Sigmoid colon (tissue), 7 donors: ENCODE data around the gene EFR3B. TPM values are rescaled to one million over a fixed set of nuclear protein-coding genes. Genes with fewer than 3 reads are reported as not detected.

ENCODE experiments used
- DNase-seq: peaks from one replicate; pipeline ENCODE4 v3.0.0-alpha.2; 2019
- H3K27ac ChIP-seq, 4 donors: fragments of 200-600 bp; sonication (generic); one replicate each; pipeline ENCODE4 v1.5.1; 2016 to 2019; ENCODE audit warnings: mild to moderate bottlenecking in 1 of 4
- H3K27me3 ChIP-seq, 3 donors: fragments of 200-600 bp; sonication (generic); one replicate each; pipeline ENCODE4 v1.5.1; 2019; ENCODE audit warnings: mild to moderate bottlenecking in 1 of 3
- H3K36me3 ChIP-seq, 4 donors: fragments of 200-600 bp; sonication (generic); one replicate each; pipeline ENCODE4 v1.5.1; 2016 to 2019
- H3K4me1 ChIP-seq, 4 donors: fragments of 200-600 bp; sonication (generic); one replicate each; pipeline ENCODE4 v1.5.1; 2017 to 2019
- H3K4me3 ChIP-seq, 4 donors: fragments of 200-600 bp; sonication (generic); one replicate each; pipeline ENCODE4 v1.5.1; 2017 to 2019; ENCODE audit warnings: mild to moderate bottlenecking in 2 of 4, moderate library complexity in 1 of 4
- H3K9me3 ChIP-seq, 4 donors: fragments of 200-600 bp in 3 of 4; sonication (generic) in 3 of 4; one replicate each; pipeline versions ENCODE4 v1.5.1 to v1.6.1; 2013 to 2019
- EP300 ChIP-seq, 4 donors: sonication (generic); formaldehyde crosslinking; IDR thresholded peaks; one replicate each; pipeline ENCODE4 v1.6.1; 2017; ENCODE audit warnings: antibody characterized with exemption in 4 of 4
- POLR2A ChIP-seq, 2 donors: fragments of 450-650 bp; IDR thresholded peaks; one replicate each; pipeline ENCODE4 v1.6.1; 2016; ENCODE audit warnings: antibody characterized with exemption in 2 of 2, mild to moderate bottlenecking in 2 of 2, moderate library complexity in 2 of 2
- POLR2AphosphoS5 ChIP-seq, 4 donors: sonication (generic); formaldehyde crosslinking; IDR thresholded peaks; one replicate each; pipeline ENCODE4 v1.6.1; 2017; ENCODE audit warnings: antibody characterized with exemption in 4 of 4
- WGBS, 2 donors: extraction: QIAGEN DNeasy Blood & Tissue Kit; methylation state at CpG; one replicate each; pipeline ENCODE4 v1.1.7; 2013; 5-methylcytosine and 5-hydroxymethylcytosine counted together
- intact Hi-C: fragments of 100-400 bp; cut with DNase I; formaldehyde crosslinking; loops from one replicate; pipeline ENCODE4 v1.15.1; 2023
- polyA plus RNA-seq, 3 donors: library from polyadenylated mRNA; stranded (reverse); fragments of 200-250 nt; gene quantifications; one replicate each; pipeline ENCODE4 v1.2.3, GENCODE V29; 2013
- total RNA-seq, 4 donors: library from RNA; depleted of rRNA; stranded (reverse); fragments of >200 nt; gene quantifications; one replicate each; pipeline ENCODE4 v1.1.0, GENCODE V29; 2016
- TF ChIP-seq, protein P1 (sequence below), 4 experiments: fragments of 450-650 bp in 3 of 4; fragments of 200-600 bp in 1 of 4; IDR thresholded peaks; one replicate each; pipeline ENCODE4 v1.5.1; 2016 to 2019; ENCODE audit warnings: antibody characterized with exemption in 4 of 4, mild to moderate bottlenecking in 3 of 4, moderate library complexity in 2 of 4
- donor health status: healthy with polysubstance abuse.
- donor health status: Bipolar disorder and iron deficiency.
- donor health status: healthy.

EFR3B gene
- total and polyA plus RNA-seq, 7 donors: under 0.01 to 1.9 (median 0.50) TPM

DNA sequence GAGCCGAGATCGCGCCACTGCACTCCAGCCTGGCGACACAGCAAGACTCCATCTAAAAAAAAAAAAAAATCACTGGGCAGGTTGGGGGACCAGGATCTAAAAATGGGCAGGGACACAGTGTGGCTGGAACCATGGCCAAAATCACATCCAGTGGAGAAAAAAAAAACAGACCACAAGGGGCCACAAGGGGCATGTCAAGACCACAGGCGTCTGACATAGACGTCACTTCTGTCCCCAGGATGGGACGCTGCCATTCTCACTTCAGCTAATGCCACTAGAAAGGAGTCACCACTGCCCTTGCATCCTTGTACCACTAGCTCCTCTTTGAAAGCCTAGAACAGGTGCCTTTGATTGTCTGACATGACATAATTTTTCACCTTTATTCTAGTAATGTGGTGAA, 129.0 kb downstream of the EFR3B start:
- H3K4me3 ChIP-seq: no peak overlapping the region
- no peak for TF ChIP-seq POLR2A (IDR thresholded peaks at IDR 0.05)
- TF ChIP-seq, protein P1, sequence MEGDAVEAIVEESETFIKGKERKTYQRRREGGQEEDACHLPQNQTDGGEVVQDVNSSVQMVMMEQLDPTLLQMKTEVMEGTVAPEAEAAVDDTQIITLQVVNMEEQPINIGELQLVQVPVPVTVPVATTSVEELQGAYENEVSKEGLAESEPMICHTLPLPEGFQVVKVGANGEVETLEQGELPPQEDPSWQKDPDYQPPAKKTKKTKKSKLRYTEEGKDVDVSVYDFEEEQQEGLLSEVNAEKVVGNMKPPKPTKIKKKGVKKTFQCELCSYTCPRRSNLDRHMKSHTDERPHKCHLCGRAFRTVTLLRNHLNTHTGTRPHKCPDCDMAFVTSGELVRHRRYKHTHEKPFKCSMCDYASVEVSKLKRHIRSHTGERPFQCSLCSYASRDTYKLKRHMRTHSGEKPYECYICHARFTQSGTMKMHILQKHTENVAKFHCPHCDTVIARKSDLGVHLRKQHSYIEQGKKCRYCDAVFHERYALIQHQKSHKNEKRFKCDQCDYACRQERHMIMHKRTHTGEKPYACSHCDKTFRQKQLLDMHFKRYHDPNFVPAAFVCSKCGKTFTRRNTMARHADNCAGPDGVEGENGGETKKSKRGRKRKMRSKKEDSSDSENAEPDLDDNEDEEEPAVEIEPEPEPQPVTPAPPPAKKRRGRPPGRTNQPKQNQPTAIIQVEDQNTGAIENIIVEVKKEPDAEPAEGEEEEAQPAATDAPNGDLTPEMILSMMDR (IDR thresholded peaks at IDR 0.05): no peak
- TF ChIP-seq EP300 (IDR thresholded peaks at IDR 0.05): no peak
- no peak for TF ChIP-seq POLR2AphosphoS5 (IDR thresholded peaks at IDR 0.05)
- DNase-seq: no peak
- H3K36me3 ChIP-seq: no peaks in the 10 kb centered on the region
- H3K4me1 ChIP-seq: peaks cover 0 to 15% (median 14%) of the 10 kb centered on the region in 4 donors
- intact Hi-C loops: no loop called here
- H3K27ac ChIP-seq: no peak overlapping the region
- no peaks in the 10 kb centered on the region for H3K9me3 ChIP-seq
- H3K27me3 ChIP-seq: peaks cover 21 to 44% (median 34%) of the 10 kb centered on the region in 3 donors
- 88 to 92% methylated on average over 7 of the region's 7 CpGs for WGBS, 2 donors

DNA sequence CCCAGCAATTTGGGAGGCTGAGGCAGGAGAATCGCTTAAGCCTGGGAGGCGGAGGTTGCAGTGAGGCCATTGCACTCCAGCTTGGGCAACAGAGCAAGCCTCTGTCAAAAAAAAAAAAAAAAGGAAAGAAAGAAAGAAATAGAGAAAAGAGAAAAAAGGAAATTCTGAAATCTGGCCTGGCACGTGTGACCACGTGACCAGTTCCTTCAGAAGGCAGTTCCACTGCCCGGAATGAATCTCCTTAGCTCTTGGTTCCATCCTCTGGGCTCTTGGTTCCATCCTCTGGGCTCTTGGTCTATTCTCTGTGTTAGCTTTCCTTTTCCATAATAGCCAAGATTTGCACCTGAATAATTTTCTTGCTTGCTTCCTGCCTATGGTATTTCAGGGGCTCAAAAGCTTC, 131.8 kb downstream of the EFR3B start:
- Histone ChIP-seq H3K36me3 (no peaks in the 10 kb centered on the region), H3K27me3 (peaks cover 7 to 15% (median 10%) of the 10 kb centered on the region in 3 donors), H3K4me1 (peaks cover 0 to 2% (median under 1%) of the 10 kb centered on the region in 4 donors), H3K27ac (no peak overlapping the region), H3K9me3 (no peaks in the 10 kb centered on the region), H3K4me3 (no peak overlapping the region)
- DNase-seq: no peak
- 84 to 91% methylated on average over 5 of the region's 5 CpGs for WGBS, 2 donors
- TF ChIP-seq, protein P1 (IDR thresholded peaks at IDR 0.05): no peak
- TF ChIP-seq POLR2AphosphoS5 (IDR thresholded peaks at IDR 0.05): no peak
- intact Hi-C loops: no loop called here

DNA sequence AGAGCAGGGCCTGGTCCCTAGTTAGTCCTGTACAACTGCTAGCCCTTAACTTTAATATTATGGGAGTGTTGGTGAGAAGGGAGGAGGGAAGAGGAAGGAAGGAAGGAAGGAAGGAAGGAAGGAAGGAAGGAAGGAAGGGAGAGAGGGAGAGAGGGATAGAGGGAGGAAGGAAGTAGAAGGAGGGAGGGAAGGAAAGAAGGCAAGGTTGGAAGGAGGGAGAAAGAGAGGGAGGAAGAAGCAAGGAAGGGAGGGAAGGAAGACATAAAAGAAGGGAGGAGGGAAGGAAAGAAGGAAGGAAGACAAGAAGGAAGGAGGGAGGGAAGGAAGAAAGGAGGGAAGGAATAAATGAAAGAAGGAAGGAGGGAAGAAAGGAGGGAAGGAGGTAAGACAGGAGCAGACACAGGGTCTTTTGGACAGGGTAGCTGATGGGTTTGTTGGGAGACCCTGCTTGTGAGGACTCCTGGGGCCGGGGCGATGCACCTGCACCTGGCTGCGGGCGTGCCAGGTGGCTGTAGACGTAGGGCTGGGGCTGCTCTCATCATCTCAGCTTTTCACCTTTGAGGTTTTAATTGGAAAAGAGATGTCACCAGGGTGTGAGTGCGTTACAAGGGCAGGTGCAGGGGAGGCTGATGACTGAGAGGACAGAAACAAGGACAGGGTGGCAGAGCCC, 132.5 kb downstream of the EFR3B start:
- Histone ChIP-seq H3K4me1 (no peaks in the 10 kb centered on the region), H3K9me3 (no peaks in the 10 kb centered on the region), H3K27ac (no peak overlapping the region), H3K4me3 (no peak overlapping the region), H3K27me3 (peaks cover 3 to 9% (median 4%) of the 10 kb centered on the region in 3 donors), H3K36me3 (no peaks in the 10 kb centered on the region)
- WGBS, 2 donors: 64 to 80% methylated on average over 6 of the region's 6 CpGs
- intact Hi-C loops: no loop called here
- DNase-seq: peak; percentile 27
- no peak for TF ChIP-seq EP300 (IDR thresholded peaks at IDR 0.05)
- no peak for TF ChIP-seq POLR2A (IDR thresholded peaks at IDR 0.05)
- TF ChIP-seq, protein P1 (IDR thresholded peaks at IDR 0.05): no peak
- no peak for TF ChIP-seq POLR2AphosphoS5 (IDR thresholded peaks at IDR 0.05)

DNA sequence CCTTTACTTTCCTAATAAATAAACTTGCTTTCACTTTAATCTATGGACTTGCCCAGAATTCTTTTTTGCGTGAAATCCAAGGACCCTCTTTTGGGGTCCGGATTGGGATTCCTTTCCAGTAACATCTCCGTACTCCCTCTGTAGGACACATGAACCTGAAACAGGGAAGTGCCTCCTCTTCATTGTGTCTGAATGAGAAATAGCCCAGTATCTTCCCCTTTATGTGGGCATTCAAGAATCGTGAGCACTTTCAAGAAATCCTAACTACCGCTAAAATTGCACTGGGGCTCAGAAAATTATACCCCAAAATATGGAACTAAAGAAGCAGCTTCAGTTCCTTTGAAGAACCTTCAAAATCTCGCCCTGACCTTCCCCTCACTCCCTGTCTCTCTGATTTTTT, 134.3 kb downstream of the EFR3B start:
- H3K4me1 ChIP-seq: no peaks in the 10 kb centered on the region
- H3K27ac ChIP-seq: no peak overlapping the region
- WGBS, 2 donors: 78 to 83% methylated on average over 6 of the region's 6 CpGs
- intact Hi-C loops: no loop called here
- TF ChIP-seq, protein P1 (IDR thresholded peaks at IDR 0.05): no peak
- no peak for TF ChIP-seq POLR2AphosphoS5 (IDR thresholded peaks at IDR 0.05)
- no peak for TF ChIP-seq EP300 (IDR thresholded peaks at IDR 0.05)
- no peak for TF ChIP-seq POLR2A (IDR thresholded peaks at IDR 0.05)
- H3K9me3 ChIP-seq: no peaks in the 10 kb centered on the region
- H3K4me3 ChIP-seq: no peak overlapping the region
- H3K27me3 ChIP-seq: peaks cover 0 to 3% (median 0%) of the 10 kb centered on the region in 3 donors
- H3K36me3 ChIP-seq: no peaks in the 10 kb centered on the region
- DNase-seq: no peak
